Hair follicle dermal papilla cell (primary cell): ENCODE data around the gene KIAA1958. TPM values are rescaled to one million over a fixed set of nuclear protein-coding genes. Genes with fewer than 3 reads are reported as not detected.

Experiments used
- total RNA-seq: library from RNA; depleted of rRNA; stranded (reverse); fragments of >200 nt; gene quantifications from 2 replicates; pipeline ENCODE4 v1.2.3, GENCODE V29; 2012

KIAA1958 gene, protein sequence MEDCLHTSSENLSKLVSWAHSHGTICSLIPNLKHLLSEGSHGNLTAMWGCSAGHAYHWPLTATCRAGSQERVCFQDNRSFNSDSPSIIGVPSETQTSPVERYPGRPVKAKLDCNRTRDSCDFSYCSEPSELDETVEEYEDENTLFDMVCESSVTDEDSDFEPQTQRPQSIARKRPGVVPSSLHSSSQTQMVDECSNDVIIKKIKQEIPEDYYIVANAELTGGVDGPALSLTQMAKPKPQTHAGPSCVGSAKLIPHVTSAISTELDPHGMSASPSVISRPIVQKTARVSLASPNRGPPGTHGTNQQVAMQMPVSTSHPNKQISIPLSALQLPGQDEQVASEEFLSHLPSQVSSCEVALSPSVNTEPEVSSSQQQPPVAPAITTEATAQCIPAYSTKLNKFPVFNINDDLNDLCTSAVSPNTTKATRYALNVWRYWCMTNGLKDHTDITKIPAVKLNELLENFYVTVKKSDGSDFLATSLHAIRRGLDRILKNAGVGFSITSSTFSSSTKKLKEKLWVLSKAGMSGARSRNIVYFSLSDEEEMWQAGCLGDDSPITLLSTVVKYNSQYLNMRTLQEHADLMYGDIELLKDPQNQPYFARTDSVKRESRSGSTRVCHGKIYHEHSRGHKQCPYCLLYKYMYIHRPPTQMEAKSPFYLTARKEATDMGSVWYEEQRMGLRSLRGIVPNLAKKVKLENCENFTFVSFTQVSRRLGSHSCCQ
- 4.4 and 5.0 TPM in 2 replicates for total RNA-seq

GRCh38 chr9:112486221-112487007, at the start of gene KIAA1958:
KIAA1958 (plus strand) TSS chr9:112486827; CDS start chr9:112574081, 87,254 bp downstream.

DNA sequence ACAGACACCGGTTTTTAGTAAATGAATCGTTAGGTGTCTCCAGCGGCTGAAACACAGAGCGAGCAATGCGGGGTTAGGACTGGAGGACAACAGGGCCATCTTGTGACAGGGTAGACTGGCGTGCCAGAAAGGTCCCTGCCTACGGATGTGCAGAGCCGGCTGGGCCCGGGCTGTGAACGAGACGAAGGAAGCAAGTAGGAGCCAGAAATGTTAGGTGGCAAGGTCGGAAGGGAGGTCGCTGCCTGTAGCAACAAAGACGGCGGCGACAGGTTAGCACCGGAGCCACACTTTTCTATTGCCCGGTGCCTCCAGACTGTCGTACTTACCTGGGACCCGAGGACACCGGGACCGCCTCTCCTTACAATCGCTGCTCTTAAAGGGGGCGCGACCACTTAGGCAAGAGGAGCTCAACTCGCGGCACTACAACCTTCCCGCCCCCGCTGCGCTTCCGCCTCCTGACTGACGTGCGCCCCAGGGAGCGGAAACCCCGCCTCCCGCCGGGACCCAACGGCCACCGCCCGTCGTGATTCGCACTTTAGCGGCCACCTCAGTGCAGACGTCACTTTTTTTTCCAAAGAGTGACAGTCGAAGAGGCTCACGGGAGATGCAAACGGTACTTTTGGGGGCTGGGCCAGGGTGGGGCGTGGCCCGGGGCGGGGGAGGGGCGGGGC, 231.2 kb downstream of the KIAA1958 start, which contains the start of gene INIP:
TSS of gene INIP (minus strand) at position 457 of the 671 bp plus-strand sequence. CDS start 1,632 bp downstream, outside the sequence.

Other genes with a start within 250 kb of the KIAA1958 start
- gene PTBP3, start 153.2 kb upstream of the KIAA1958 start, total RNA-seq = 37.0 and 45.3 TPM in 2 replicates
- gene HSDL2, start 106.7 kb upstream of the KIAA1958 start, total RNA-seq = 25.1 and 34.4 TPM in 2 replicates
- 14.3 and 18.2 TPM in 2 replicates for gene INIP, start 231.3 kb downstream of the KIAA1958 start, total RNA-seq